NOMO-1 treated with dmso at 0.1 percent for 144 hours (cell line): ENCODE measurements around the gene TMEM164.

ENCODE experiments used
- DNase-seq: peaks from one replicate; lab custom pipeline; 2025; ENCODE audit not compliant: unreplicated experiment; lab: John Stamatoyannopoulos, UW

TMEM164 gene

DNA sequence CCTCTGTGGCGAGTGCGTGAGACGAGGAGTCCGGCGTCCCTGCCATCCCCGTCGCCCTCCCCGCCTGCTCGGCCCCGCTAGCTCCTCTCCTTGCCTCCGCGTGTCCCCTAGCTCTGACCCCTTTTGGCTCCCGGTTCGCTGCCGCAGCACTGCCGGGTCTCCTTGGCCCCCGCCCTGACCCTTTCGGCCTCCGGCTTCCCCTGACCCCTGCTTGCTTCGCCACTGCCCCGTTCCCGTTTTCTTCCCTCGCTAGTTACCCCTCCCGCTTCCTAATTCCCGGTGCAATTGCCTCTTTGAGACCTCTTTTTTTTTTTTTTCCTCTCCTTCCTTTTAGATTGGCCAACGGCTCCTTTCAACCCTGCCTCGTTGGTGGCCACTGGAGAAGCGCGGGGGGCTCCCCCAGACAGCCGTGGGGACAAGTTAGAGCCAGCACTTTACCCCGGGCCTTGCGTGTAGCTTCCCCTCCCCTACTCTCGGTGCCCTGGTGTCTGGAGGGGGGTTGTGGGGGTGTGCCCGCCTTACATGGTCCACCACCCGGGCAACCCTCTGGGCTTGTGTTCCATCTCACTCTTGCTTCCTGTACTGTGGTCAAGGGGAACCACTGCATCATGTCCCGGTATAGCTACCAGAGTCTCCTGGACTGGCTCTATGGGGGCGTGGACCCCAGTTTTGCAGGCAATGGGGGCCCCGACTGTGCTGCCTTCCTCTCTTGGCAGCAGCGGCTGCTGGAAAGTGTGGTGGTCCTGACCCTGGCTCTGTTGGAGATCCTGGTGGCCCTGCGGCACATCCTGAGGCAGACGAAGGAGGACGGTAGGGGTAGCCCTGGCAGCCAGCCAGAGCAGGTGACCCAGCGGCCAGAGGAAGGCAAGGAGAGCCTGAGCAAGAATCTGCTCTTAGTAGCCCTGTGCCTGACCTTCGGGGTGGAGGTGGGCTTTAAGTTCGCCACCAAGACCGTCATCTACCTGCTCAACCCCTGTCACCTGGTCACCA lies 548 bp downstream of the TMEM164 start:
- no peak for DNase-seq

DNA sequence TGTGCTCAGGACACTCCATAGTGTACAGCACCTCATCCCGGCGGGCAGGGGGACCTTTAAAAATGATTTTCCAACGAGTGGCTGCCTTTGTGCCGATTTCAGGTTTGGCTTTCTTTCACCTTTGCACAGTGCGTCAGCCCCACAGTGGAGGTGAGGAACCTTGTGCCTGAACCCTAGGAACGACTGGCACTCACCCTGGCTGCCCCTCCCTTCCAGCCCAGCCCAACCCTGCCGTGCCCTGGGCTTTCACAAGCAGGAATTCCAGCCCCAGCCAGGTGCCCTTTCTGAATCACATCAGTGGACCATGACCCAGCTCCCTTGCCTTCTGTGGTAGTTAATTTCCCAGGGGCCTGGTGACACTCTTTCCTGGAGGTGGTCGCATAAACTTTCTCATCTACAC lies 1.3 kb downstream of the TMEM164 start:
- no peak for DNase-seq

GRCh38 chrX:110004731-110005369 lies 1.9 kb downstream of the TMEM164 start:
- DNase-seq: no peak

DNA sequence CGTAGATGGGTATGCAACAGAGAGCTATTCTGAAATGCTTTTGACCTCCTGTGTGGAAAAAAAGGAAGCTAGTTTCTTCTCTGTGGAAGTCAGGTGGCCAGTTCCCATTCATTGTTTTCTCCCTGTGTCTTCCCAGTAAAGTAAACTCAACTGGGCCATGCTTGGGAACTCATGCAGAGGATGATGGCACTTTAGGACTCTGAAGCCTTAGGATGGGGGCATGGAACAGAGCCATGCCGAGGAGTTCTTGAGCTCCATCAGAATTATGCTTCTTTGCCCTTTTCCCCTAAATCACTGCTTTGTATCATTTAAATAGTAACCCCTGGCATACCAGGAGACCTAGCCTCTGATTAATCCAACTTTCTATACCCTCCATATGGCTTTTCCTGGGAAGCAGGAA lies 3.2 kb downstream of the TMEM164 start:
- no peak for DNase-seq

DNA sequence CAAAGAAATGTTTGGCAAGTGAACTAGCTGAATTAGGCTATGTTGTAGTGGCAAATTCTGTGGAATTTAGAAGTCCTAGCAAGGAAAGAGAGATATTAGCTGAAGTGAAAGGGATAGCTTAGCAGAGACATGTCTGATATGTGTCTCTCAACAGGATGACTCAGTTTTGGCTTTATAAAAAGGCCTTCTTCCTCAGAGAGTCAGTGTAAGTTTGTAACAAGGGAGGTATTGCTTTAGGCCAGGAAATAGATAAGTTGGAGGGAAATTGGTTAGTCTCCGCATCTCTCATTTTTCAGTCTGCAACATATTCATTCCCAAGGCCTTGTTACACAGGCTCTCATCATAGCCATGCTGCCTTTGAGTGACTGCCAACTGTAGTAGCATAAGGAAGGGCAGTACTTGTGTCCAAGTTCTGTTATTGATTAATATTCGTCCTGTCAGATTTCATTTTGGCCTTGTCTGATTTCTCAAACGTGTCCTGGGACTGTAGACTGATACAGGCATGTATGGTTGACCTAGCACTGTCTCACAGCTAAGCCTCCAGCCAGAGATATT lies 4.0 kb downstream of the TMEM164 start:
- no peak for DNase-seq

- no peak for DNase-seq
Observed at GRCh38 chrX:110008011-110008635, 5.2 kb downstream of the TMEM164 start.

- DNase-seq: no peak
Observed at GRCh38 chrX:110012818-110013485, 10.0 kb downstream of the TMEM164 start.

GRCh38 chrX:110013968-110014367 lies 11.1 kb downstream of the TMEM164 start:
- DNase-seq: no peak

GRCh38 chrX:110015032-110015431 lies 12.1 kb downstream of the TMEM164 start:
- DNase-seq: no peak

- DNase-seq: no peak
Observed at GRCh38 chrX:110015915-110016314, 13.0 kb downstream of the TMEM164 start.

- no peak for DNase-seq
Observed at GRCh38 chrX:110020536-110020935, 17.6 kb downstream of the TMEM164 start.

DNA sequence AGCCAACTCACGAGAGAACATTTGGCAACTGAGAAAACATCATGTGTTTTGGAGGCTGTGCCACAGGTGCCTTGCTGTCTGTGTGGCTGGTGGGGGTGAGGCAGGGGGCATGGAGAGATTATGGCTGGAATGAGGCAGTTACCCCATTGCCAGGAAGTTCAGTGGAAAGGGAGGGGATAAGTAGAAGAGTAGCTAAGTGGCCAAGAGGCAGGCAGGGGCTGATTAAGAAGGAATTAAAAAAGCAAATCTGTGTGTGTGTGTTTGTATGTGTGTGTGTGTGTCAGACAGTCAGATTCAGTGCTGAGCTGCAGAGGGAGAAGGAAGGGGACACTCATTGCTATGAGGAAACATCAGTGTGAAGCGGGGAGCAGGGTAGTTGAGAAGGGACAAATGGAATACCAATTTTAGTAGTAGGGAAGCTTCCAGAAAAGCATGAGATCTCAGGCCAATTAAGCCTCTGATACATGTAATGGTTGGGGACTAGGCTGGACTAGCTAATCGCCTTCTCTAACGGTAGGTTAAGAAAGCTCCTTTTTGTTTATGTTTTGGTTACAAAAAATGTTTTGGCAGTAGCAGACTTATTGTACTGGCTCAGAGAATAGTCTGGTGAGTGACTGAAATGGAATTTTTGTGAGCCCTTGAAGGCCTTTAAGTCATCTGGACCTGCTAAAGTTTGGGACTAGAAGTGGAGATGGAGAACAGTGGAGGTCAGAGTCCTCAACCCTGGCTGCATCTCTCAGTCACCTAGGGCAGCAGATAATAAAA lies 18.5 kb downstream of the TMEM164 start:
- no peak for DNase-seq

GRCh38 chrX:110022599-110023448 lies 19.9 kb downstream of the TMEM164 start:
- no peak for DNase-seq

GRCh38 chrX:110025395-110025794 lies 22.5 kb downstream of the TMEM164 start:
- no peak for DNase-seq

DNA sequence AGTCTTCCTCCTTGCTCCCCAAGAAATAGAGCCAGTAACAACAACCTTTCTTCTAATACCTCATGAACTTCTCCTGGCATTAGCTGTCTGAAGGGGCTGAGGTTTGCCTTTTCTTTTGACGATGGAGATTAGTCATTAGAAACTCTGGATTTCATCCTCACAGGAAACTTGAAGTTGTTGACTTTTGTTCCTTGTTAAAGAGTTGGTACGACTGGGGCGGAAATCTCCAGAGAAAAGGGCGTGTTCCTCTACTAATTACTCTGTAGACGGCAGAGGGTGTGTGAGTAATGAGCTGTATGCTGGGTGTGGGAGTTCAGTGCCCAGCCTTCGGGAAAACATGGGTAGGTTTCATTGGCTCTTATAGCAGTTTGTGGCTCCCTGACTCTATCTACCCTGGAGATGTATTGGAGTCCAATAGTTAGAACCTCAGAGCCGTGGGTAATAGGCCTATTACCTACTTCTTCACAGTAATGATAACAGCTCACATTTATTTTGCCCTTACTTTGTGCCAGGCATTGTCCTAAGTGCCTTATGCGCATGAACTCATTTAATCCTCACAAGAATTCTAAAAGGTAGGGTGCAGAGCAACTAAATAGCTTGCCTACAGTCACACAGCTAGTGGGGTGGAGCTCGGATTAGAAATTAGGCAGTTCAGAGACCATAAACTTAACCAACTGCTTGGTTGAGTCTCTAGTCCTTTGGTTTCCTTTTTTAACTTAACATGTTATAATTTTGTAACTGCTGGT lies 23.4 kb downstream of the TMEM164 start:
- peak; percentile 2 for DNase-seq

DNA sequence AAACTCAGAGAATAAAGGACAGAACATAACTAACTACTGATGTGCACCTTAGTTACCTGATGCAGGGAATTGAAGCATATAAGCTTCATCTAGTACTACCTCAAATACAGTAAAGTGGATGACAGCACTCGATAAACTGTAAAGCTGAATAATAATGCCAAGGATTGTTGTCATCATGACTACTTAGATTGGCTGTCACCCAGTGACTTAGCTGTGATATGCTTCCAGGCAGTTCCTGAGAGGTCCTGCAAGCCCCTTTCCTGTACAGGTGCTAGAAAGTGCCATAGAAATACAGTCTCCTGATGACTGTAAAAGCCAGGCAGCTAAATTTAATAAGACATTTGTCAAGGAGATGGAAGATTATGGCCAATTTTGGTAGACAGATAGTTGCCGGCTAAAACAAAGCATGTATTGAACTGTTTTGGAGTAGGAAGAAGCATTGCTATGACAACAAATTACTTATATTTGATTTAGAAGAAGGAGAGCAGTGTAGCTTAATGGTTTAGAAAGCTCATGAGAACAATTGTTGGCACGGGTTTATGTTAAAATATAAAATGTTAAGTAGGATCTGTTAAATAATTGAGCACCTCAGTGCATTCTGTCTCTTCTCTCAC lies 29.7 kb downstream of the TMEM164 start:
- DNase-seq: no peak

DNA sequence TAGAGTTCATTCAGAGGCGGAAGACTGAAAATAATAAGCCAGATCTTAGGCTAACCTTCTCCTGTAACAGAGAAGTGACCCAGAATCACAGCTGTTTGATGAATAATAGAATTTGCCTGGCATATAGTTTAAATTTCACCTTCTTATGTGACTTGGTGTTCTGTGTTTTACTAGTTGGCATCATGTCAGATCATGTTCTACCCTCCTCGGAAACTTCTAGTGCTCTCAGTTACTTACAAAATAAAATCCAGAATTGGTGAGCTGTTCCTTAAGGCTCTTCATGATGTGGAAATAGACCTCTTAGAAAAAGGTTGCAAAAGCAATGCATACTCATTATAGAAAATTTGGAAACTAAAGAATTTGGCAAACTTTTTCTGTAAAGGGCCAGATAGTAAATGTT lies 31.1 kb downstream of the TMEM164 start:
- no peak for DNase-seq
